Natural killer cell (primary cell): ENCODE measurements around the gene ORAI3. TPM values are rescaled to one million over a fixed set of nuclear protein-coding genes. Genes with fewer than 3 reads are reported as not detected.

Source experiments
- ATAC-seq, 3 donors: fragments of 150-1000 bp in 2 of 3; fragments of 200-7000 bp in 1 of 3; cut with Tn5 transposase; 1 replicate in 1 of 3; 2 replicates in 2 of 3; pipeline ENCODE4 v1.10.0; 2021; ENCODE audit warnings: mild to moderate bottlenecking in 2 of 3, moderate library complexity in 2 of 3
- DNase-seq, 2 donors: peaks; one replicate each; pipeline versions ENCODE4 v3.0.0 to v3.0.0-alpha.2; 2013 to 2021; ENCODE audit warnings: mixed read lengths in 1 of 2
- H3K27ac ChIP-seq: one replicate; pipeline ENCODE4 v1.5.1; 2013; ENCODE audit warnings: mild to moderate bottlenecking, low read length
- H3K27me3 ChIP-seq: one replicate; pipeline ENCODE4 v1.6.1; 2013; ENCODE audit warnings: low read length; ENCODE audit not compliant: control insufficient read depth, insufficient read depth
- H3K36me3 ChIP-seq: one replicate; pipeline ENCODE4 v1.6.1; 2013; ENCODE audit warnings: low read length; ENCODE audit not compliant: control insufficient read depth, insufficient read depth
- H3K4me1 ChIP-seq: one replicate; pipeline ENCODE4 v1.6.1; 2013; ENCODE audit warnings: low read length; ENCODE audit not compliant: control insufficient read depth, insufficient read depth
- H3K4me3 ChIP-seq: one replicate; pipeline ENCODE4 v1.5.1; 2013; ENCODE audit warnings: low read length
- H3K9me3 ChIP-seq: one replicate; pipeline ENCODE4 v1.6.1; 2013; ENCODE audit warnings: low read length; ENCODE audit not compliant: control insufficient read depth, insufficient read depth
- H3K27ac Mint-ChIP-seq, 2 donors: one replicate each; pipeline ENCODE4 v1.8.0; 2022; ENCODE audit warnings: mild to moderate bottlenecking in 2 of 2, mixed read lengths in 2 of 2, moderate library complexity in 1 of 2
- H3K27me3 Mint-ChIP-seq, 2 donors: one replicate each; pipeline ENCODE4 v1.8.0; 2022; ENCODE audit warnings: low read depth in 2 of 2, mixed read lengths in 2 of 2
- H3K36me3 Mint-ChIP-seq: one replicate; pipeline ENCODE4 v1.8.0; 2022; ENCODE audit warnings: mixed read lengths
- H3K4me1 Mint-ChIP-seq, 2 donors: one replicate each; pipeline ENCODE4 v1.8.0; 2022; ENCODE audit warnings: mixed read lengths in 2 of 2
- H3K4me3 Mint-ChIP-seq: one replicate; pipeline ENCODE4 v1.8.0; 2022; ENCODE audit warnings: mild to moderate bottlenecking, moderate library complexity, mixed read lengths
- H3K9me3 Mint-ChIP-seq, 2 donors: one replicate each; pipeline ENCODE4 v1.8.0; 2022; ENCODE audit warnings: mixed read lengths in 2 of 2
- CTCF ChIP-seq: fragments of 200-600 bp; IDR thresholded peaks from one replicate; pipeline ENCODE4 v1.8.0; 2022; ENCODE audit warnings: antibody characterized with exemption
- WGBS: methylation state at CpG from one replicate; pipeline ENCODE4 v1.1.7; 2013; ENCODE audit warnings: missing lambda C conversion rate; ENCODE audit not compliant: insufficient coverage; 5-methylcytosine and 5-hydroxymethylcytosine counted together
- intact Hi-C: fragments of 100-400 bp; cut with micrococcal nuclease; formaldehyde crosslinking; loops from one replicate; pipeline ENCODE4 v1.14.2; 2022
- total RNA-seq, 4 donors: library from RNA; stranded (reverse); fragments of 120-200 nt in 1 of 4; gene quantifications; one replicate each; pipeline versions ENCODE4 v1.2.3 to v1.2.4, GENCODE V29; 2013 to 2022

The ORAI3 gene
- total RNA-seq, 3 donors from 2014 or later (not counting 1 experiment from before 2014, with no cell fraction given), result 10.8 to 19.8 (median 12.8) TPM

GRCh38 chr16:30966033-30966619, 17.3 kb downstream of the ORAI3 start:
- H3K4me1 ChIP-seq, result no peaks in the 10 kb centered on the region
- no peak overlapping the region for H3K4me3 ChIP-seq
- 97% methylated on average over 19 of the region's 19 CpGs for WGBS
- Mint-ChIP-seq H3K4me3 (no peak overlapping the region), H3K27me3 (no peaks in the 10 kb centered on the region), H3K9me3 (no peaks in the 10 kb centered on the region), H3K4me1 (peaks cover 0 to 5% of the 10 kb centered on the region in 2 donors), H3K36me3 (peaks cover 6% of the 10 kb centered on the region), H3K27ac (no peak overlapping the region)
- DNase-seq, result no peak
- H3K27me3 ChIP-seq, result no peaks in the 10 kb centered on the region
- no peak for TF ChIP-seq CTCF
- H3K27ac ChIP-seq, result no peak overlapping the region
- ATAC-seq, result no peak
- intact Hi-C loops, result no loop called here
- peaks cover 81% of the 10 kb centered on the region for H3K36me3 ChIP-seq
- H3K9me3 ChIP-seq, result no peaks in the 10 kb centered on the region

GRCh38 chr16:30967795-30968194, 18.9 kb downstream of the ORAI3 start:
- no peak overlapping the region for H3K27ac ChIP-seq
- peaks cover 6% of the 10 kb centered on the region for H3K36me3 Mint-ChIP-seq
- H3K36me3 ChIP-seq, result peaks cover 80% of the 10 kb centered on the region
- no peak overlapping the region for H3K4me3 Mint-ChIP-seq
- H3K27me3 Mint-ChIP-seq, result no peaks in the 10 kb centered on the region
- no peak for ATAC-seq
- no peaks in the 10 kb centered on the region for H3K9me3 Mint-ChIP-seq
- intact Hi-C loops, result no loop called here
- H3K4me1 ChIP-seq, result no peaks in the 10 kb centered on the region
- peaks cover 0 to 7% of the 10 kb centered on the region in 2 donors for H3K4me1 Mint-ChIP-seq
- DNase-seq, result no peak
- H3K9me3 ChIP-seq, result no peaks in the 10 kb centered on the region
- TF ChIP-seq CTCF, result no peak
- H3K4me3 ChIP-seq, result no peak overlapping the region
- WGBS, result 97% methylated on average over 4 of the region's 4 CpGs
- no peak overlapping the region for H3K27ac Mint-ChIP-seq
- H3K27me3 ChIP-seq, result no peaks in the 10 kb centered on the region

- no peaks in the 10 kb centered on the region for H3K9me3 ChIP-seq
- WGBS, result 96% methylated on average over 19 of the region's 19 CpGs
- H3K36me3 ChIP-seq, result peaks cover 81% of the 10 kb centered on the region
- Mint-ChIP-seq H3K27me3 (no peaks in the 10 kb centered on the region), H3K27ac (no peak overlapping the region), H3K4me1 (peaks cover 0 to 14% of the 10 kb centered on the region in 2 donors), H3K9me3 (no peaks in the 10 kb centered on the region), H3K36me3 (peaks cover 6% of the 10 kb centered on the region), H3K4me3 (no peak overlapping the region)
- intact Hi-C loops, result no loop called here
- no peak for TF ChIP-seq CTCF
- no peak overlapping the region for H3K4me3 ChIP-seq
- no peak for DNase-seq
- no peaks in the 10 kb centered on the region for H3K27me3 ChIP-seq
- no peak overlapping the region for H3K27ac ChIP-seq
- no peaks in the 10 kb centered on the region for H3K4me1 ChIP-seq
- ATAC-seq, result no peak
These were observed 20.5 kb downstream of the ORAI3 start for GRCh38 chr16:30969246-30969842.

- no peaks in the 10 kb centered on the region for H3K27me3 Mint-ChIP-seq
- H3K4me3 Mint-ChIP-seq, result no peak overlapping the region
- H3K9me3 Mint-ChIP-seq, result no peaks in the 10 kb centered on the region
- H3K27ac Mint-ChIP-seq, result no peak overlapping the region
- intact Hi-C loops, result no loop called here
- Histone ChIP-seq H3K9me3 (no peaks in the 10 kb centered on the region), H3K27ac (no peak overlapping the region), H3K4me3 (no peak overlapping the region), H3K4me1 (no peaks in the 10 kb centered on the region), H3K27me3 (no peaks in the 10 kb centered on the region), H3K36me3 (peaks cover 67% of the 10 kb centered on the region)
- no peak for ATAC-seq
- no peak for TF ChIP-seq CTCF
- peaks cover 6% of the 10 kb centered on the region for H3K36me3 Mint-ChIP-seq
- WGBS, result 98% methylated on average over 14 of the region's 14 CpGs
- no peak for DNase-seq
- peaks cover 0 to 15% of the 10 kb centered on the region in 2 donors for H3K4me1 Mint-ChIP-seq
These were observed 22.4 kb downstream of the ORAI3 start for GRCh38 chr16:30971298-30971697.
